Ectodermal cell (in vitro differentiated cells): ENCODE results near the gene LAPTM5.

Experiments used
- H3K27ac ChIP-seq: 2 replicates; pipeline ENCODE4 v1.7.0; 2013; ENCODE audit warnings: mild to moderate bottlenecking, low read depth, low read length; ENCODE audit not compliant: insufficient read depth, poor library complexity, severe bottlenecking
- H3K27me3 ChIP-seq: 2 replicates; pipeline ENCODE4 v1.7.0; 2013; ENCODE audit warnings: mild to moderate bottlenecking, low read length; ENCODE audit not compliant: insufficient read depth, control insufficient read depth, poor library complexity, severe bottlenecking
- H3K36me3 ChIP-seq: one replicate; pipeline ENCODE4 v1.7.0; 2013; ENCODE audit warnings: low read length; ENCODE audit not compliant: control insufficient read depth, insufficient read depth
- H3K4me1 ChIP-seq: one replicate; pipeline ENCODE4 v1.7.0; 2013; ENCODE audit warnings: low read length; ENCODE audit not compliant: control insufficient read depth, insufficient read depth
- H3K4me3 ChIP-seq: 2 replicates; pipeline ENCODE4 v1.7.0; 2013; ENCODE audit warnings: low read depth, low read length, control low read depth; ENCODE audit not compliant: insufficient read depth
- H3K9me3 ChIP-seq: 2 replicates; pipeline ENCODE4 v1.7.0; 2013; ENCODE audit warnings: mild to moderate bottlenecking, low read length, moderate library complexity; ENCODE audit not compliant: control insufficient read depth
- WGBS, 2 experiments: methylation state at CpG; one replicate each; pipeline ENCODE4 v1.1.7; 2013; ENCODE audit warnings: missing lambda C conversion rate in 2 of 2; 5-methylcytosine and 5-hydroxymethylcytosine counted together

Gene LAPTM5

DNA sequence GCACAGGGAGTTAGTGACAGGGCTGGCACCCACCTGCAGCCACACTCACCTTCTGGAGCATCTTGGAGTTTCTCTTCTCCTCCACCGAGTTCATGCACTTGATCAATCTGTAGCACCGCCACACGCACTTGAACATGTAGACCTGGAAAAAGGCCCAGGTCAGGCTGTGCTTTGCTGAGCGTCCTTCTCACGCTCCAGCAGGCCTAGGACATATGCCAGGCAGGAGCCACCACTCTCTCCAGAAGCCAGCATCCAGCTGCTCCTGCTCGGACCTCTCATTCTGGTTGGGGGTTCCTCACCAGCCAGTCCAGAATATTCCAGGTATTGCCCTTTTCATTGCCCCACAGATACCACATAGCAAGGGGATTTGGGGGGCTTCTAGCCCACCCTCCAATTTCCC, 22.4 kb downstream of the LAPTM5 start:
- H3K4me1 ChIP-seq = peaks cover 3% of the 10 kb centered on the region
- no peaks in the 10 kb centered on the region for H3K9me3 ChIP-seq
- no peak overlapping the region for H3K27ac ChIP-seq
- H3K4me3 ChIP-seq = no peak overlapping the region
- no peaks in the 10 kb centered on the region for H3K27me3 ChIP-seq
- WGBS, 2 experiments = 91 to 94% methylated on average over 6 of the region's 6 CpGs
- no peaks in the 10 kb centered on the region for H3K36me3 ChIP-seq

GRCh38 chr1:30734580-30734979, 23.0 kb downstream of the LAPTM5 start:
- no peak overlapping the region for H3K4me3 ChIP-seq
- no peaks in the 10 kb centered on the region for H3K36me3 ChIP-seq
- WGBS, 2 experiments = 91 to 93% methylated on average over 4 of the region's 4 CpGs
- H3K9me3 ChIP-seq = no peaks in the 10 kb centered on the region
- H3K4me1 ChIP-seq = peaks cover 3% of the 10 kb centered on the region
- no peak overlapping the region for H3K27ac ChIP-seq
- H3K27me3 ChIP-seq = no peaks in the 10 kb centered on the region

DNA sequence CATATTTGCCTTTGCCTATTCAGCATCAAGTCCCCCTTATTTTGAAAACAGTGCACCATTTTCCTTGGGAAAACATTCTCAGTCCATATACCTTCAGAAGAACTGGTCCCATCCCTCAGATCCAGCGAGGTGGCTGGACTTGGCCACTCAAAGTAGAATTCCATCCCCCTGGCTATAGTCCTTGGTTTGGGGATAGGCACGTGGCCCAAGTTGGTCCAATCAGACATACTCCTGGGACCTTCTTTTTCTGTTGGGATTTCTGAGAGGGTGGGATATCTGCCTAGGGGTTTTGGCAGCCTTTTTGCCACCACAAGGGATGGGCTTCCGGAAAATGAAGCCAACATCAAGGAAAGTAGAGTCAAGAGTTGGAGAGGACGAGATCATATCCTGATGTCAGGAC, 23.5 kb downstream of the LAPTM5 start:
- Histone ChIP-seq H3K9me3 (no peaks in the 10 kb centered on the region), H3K4me3 (no peak overlapping the region), H3K27me3 (no peaks in the 10 kb centered on the region), H3K27ac (no peak overlapping the region), H3K36me3 (no peaks in the 10 kb centered on the region), H3K4me1 (peaks cover 3% of the 10 kb centered on the region)
- WGBS, 2 experiments = 93 to 96% methylated on average over 4 of the region's 4 CpGs

DNA sequence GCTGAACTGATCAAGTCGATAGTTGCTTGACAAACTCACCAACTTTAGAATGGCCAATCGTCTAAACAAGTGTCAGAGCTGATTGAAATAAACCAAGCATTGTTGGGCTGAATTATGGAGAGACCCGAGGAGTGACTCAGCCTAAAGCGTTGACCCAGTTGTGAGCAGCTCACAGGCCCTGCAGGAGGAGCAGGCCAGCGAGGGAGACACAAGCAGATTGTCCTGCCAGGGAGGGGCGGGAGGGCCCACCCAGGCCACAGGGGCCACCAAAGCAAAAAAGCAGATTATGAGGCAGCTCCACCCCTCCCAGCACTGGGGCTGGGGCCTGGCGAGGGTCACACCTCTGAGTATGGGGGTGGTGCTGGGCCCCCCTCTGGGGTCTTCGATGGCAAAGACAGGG, 24.1 kb downstream of the LAPTM5 start:
- WGBS, 2 experiments = 74 to 76% methylated on average over 8 of the region's 8 CpGs
- no peaks in the 10 kb centered on the region for H3K36me3 ChIP-seq

DNA sequence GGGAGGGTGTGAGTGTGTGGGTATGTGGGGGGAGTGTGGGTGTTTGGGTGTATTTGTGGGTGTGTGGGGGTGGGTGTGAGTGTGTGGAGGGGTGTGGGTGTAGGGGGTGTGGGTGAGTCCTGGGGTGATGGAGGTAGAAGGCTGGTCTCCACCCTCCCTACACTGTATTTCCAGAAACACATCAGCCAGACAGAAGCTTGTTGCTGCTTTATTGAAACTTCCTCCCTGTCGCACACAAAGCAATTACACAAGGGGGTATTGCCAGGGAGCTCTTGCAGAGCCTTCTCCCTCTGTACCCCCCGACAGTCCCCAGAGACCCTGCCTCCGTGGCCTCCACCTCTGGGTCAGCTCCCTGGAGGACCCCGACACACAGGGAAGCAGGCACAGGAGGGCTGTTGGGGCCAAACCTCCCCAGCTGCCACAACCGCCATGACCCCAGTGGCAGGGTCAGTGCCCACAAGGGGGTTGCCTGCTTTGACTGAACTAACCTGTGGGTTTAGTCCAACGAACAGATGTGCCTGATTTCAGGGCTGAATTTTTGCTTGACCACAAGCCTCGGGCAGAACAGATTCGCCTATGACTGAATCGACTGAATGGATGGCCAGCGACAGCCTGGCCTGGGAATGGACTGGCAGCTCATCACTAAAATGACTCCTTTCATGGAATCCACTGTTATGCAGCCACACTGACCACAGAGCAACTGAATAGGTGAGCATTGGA, 25.1 kb downstream of the LAPTM5 start:
- Histone ChIP-seq H3K36me3 (no peaks in the 10 kb centered on the region), H3K4me1 (peaks cover 12% of the 10 kb centered on the region), H3K9me3 (no peaks in the 10 kb centered on the region), H3K27ac (peak overlapping the region; percentile 31), H3K27me3 (no peaks in the 10 kb centered on the region), H3K4me3 (no peak overlapping the region)
- WGBS, 2 experiments = 68 to 69% methylated on average over 10 of the region's 10 CpGs

More for the DNA sequence above, 24.1 kb downstream of the LAPTM5 start:
- no peak overlapping the region for H3K27ac ChIP-seq
- no peak overlapping the region for H3K4me3 ChIP-seq
- no peaks in the 10 kb centered on the region for H3K9me3 ChIP-seq
- peaks cover 5% of the 10 kb centered on the region for H3K4me1 ChIP-seq
- H3K27me3 ChIP-seq = no peaks in the 10 kb centered on the region

GRCh38 chr1:30731806-30732276, 25.7 kb downstream of the LAPTM5 start:
- H3K27me3 ChIP-seq = no peaks in the 10 kb centered on the region
- H3K36me3 ChIP-seq = no peaks in the 10 kb centered on the region
- H3K9me3 ChIP-seq = no peaks in the 10 kb centered on the region
- 88% methylated on average over 8 of the region's 8 CpGs for WGBS, 2 experiments
- no peak overlapping the region for H3K4me3 ChIP-seq
- no peak overlapping the region for H3K27ac ChIP-seq
- peaks cover 18% of the 10 kb centered on the region for H3K4me1 ChIP-seq

- Histone ChIP-seq H3K27me3 (no peaks in the 10 kb centered on the region), H3K9me3 (no peaks in the 10 kb centered on the region), H3K27ac (no peak overlapping the region), H3K36me3 (no peaks in the 10 kb centered on the region), H3K4me3 (no peak overlapping the region), H3K4me1 (peaks cover 20% of the 10 kb centered on the region)
- WGBS, 2 experiments = 81 to 83% methylated on average over 10 of the region's 10 CpGs
Measured at GRCh38 chr1:30731109-30731805, 26.3 kb downstream of the LAPTM5 start.

DNA sequence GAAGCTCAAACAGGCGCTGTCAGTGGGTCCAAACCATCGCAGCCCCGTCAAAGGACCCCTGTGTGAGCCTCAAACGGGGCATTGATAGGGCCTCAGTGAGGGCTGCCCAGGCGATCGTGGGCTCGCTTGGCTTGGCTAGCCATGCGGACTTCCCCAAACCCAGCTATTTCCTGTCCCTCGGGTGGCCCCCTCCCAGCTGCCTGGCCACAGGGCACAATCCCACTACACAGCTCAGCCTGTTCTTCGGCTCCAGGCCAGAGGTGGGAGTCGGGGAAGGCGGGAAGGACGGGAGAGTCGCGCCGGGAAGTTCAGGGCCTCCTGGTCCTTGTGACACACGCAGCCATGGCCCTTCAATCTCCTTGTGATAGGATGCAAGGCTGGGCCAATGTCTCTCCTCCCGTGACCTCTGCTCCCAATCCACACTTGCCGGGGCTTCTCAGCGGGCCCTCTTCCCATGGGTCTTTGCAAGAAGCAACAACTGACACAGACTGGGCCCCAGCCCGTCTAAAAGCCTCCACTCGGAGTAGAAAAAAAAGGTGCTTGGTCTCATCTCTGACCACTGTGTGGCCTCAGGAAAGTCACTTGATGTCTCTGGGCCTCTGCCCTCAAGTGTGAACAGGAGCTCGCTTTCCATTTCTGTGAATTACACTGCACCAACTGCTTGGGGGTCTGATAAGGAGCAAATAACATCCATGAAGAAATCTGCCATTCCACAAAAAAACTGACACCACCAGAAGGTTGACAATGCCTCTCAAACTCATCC, 27.0 kb downstream of the LAPTM5 start:
- H3K9me3 ChIP-seq = no peaks in the 10 kb centered on the region
- H3K27ac ChIP-seq = no peak overlapping the region
- WGBS, 2 experiments = 82 to 86% methylated on average over 23 of the region's 23 CpGs
- H3K4me1 ChIP-seq = peaks cover 23% of the 10 kb centered on the region
- H3K4me3 ChIP-seq = no peak overlapping the region
- H3K27me3 ChIP-seq = no peaks in the 10 kb centered on the region
- H3K36me3 ChIP-seq = no peaks in the 10 kb centered on the region

- H3K9me3 ChIP-seq = no peaks in the 10 kb centered on the region
- H3K27ac ChIP-seq = peak overlapping the region; percentile 33
- no peaks in the 10 kb centered on the region for H3K36me3 ChIP-seq
- H3K27me3 ChIP-seq = no peaks in the 10 kb centered on the region
- WGBS, 2 experiments = 91 to 95% methylated on average over 6 of the region's 6 CpGs
- H3K4me3 ChIP-seq = no peak overlapping the region
- peaks cover 23% of the 10 kb centered on the region for H3K4me1 ChIP-seq
Measured at GRCh38 chr1:30729901-30730300, 27.7 kb downstream of the LAPTM5 start.
